ENCODE measurements around the gene NFATC4.
A peak's percentile ranks its signal among the peaks of the same experiment; 100 is the strongest.
"Not testable (repeated sequence)": the region's sequence is repeated elsewhere in the genome, so short reads cannot be mapped to it uniquely, and the experiment has no call there.

Gene NFATC4

GRCh38 chr14:24367514-24368211, at the start of gene NFATC4:
Gene NFATC4 (plus strand): TSS chr14:24368184. CDS start chr14:24368341, 157 bp downstream.
- DNase-seq (ENCODE audit: low read depth in 2 of 2): no peak

DNA sequence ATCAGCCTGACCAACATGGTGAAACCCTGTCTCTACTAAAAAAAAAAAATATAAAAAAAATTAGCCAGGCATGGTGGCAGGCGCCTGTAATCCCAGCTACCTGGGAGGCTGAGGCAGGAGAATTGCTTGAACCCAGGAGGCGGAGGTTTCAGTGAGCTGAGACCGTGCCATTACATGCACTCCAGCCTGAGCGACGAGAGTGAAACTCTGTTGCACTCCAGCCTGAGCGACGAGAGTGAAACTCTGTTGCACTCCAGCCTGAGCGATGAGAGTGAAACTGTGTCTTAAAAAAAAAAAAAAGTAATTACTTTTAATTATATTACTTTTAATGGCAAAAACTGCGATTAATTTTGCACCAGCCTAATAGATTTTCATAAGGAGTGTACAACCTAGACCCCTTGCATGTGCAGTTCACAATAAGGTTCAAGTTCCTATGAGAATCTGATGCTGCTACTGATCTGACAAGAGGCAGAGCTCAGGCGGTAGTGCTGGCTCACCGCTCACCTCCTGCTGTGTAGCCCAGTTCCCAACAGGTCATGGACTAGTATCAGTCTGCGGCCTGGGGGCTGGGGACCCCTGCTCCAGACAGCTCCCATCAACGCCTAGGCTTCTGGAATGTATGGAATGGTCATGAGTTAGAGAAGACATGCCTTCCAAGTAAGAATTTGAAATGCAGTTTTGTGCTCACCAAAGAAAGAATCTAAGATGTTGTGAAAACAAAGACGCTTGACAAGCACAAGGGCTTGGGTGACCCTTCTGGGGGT, 46.6 kb upstream of the NFATC4 start:
- no peak for DNase-seq (ENCODE audit: low read depth in 2 of 2)

- DNase-seq (ENCODE audit: low read depth in 2 of 2): no peak
These were observed 45.3 kb upstream of the NFATC4 start for GRCh38 chr14:24322672-24323071.

DNA sequence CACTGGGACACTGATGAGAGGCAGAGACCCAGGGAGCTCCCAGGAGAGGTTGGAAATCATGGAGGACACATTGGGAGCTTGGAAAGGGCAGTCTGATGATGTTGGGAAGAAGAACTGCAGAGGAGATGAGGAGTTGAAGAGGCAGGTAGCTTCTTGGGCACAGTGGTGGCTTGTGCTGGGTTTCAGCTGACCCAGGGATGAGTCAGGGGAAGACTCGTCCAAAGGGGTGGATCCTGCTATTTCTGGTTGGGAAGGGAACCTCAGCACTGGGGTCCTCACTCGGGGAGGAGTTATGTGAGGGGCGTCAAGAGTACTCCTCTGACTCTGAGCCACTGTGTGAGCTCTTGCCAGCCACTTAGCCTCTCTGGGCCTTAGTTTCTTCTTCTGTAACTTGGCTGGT, 44.6 kb upstream of the NFATC4 start:
- DNase-seq (ENCODE audit: low read depth in 2 of 2): no peak

DNA sequence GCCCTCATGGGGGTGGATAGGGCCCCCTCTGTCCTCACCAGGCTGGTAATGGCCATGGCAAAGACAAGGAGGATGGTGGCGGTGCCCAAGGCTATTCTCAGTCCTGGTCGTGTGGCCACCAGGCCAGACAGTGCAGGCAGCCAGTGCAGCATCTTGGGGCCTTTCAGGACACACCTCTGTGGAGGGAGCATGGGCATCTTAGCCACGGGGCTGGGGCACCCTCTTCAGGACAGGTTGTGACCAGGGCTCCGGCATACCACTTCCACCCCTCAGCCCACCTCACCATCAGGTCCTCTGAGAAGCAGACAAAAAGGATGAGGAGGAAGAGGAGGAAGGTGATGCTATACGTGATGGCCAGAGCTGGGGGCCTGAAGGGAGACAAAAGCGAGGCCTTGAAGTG, 44.0 kb upstream of the NFATC4 start:
- no peak for DNase-seq (ENCODE audit: low read depth in 2 of 2)

- no peak for DNase-seq (ENCODE audit: low read depth in 2 of 2)
These were observed 42.9 kb upstream of the NFATC4 start for GRCh38 chr14:24325041-24325530.

GRCh38 chr14:24325963-24326362, 42.0 kb upstream of the NFATC4 start:
- DNase-seq (ENCODE audit: low read depth in 2 of 2): no peak

DNA sequence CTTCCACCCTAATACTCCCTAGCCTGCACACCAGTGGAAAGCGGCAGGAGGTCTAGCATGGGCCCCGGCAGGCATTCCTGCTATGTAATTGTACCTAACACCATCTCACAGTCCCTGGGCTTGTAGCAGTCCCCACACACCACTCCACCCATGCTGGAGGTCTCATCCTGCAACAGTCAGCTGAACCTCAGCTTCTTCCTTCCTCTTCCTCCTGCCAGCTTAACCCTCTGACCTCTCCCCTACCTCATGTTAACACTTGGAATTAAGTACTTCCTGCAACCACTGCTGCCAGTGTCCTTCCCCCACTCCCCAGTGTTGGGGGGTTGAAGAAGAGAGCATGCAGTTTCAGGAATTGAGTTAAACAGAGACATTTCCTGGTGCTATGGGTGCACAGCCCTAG, 40.7 kb upstream of the NFATC4 start:
- no peak for DNase-seq (ENCODE audit: low read depth in 2 of 2)

- DNase-seq (ENCODE audit: low read depth in 2 of 2): not testable (repeated sequence)
These were observed 40.1 kb upstream of the NFATC4 start for GRCh38 chr14:24327914-24328313.

- DNase-seq (ENCODE audit: low read depth in 2 of 2): no peak
These were observed 38.8 kb upstream of the NFATC4 start for GRCh38 chr14:24329073-24329663.

GRCh38 chr14:24329736-24330135, 38.2 kb upstream of the NFATC4 start:
- DNase-seq (ENCODE audit: low read depth in 2 of 2): peak; percentile 60 to 72

DNA sequence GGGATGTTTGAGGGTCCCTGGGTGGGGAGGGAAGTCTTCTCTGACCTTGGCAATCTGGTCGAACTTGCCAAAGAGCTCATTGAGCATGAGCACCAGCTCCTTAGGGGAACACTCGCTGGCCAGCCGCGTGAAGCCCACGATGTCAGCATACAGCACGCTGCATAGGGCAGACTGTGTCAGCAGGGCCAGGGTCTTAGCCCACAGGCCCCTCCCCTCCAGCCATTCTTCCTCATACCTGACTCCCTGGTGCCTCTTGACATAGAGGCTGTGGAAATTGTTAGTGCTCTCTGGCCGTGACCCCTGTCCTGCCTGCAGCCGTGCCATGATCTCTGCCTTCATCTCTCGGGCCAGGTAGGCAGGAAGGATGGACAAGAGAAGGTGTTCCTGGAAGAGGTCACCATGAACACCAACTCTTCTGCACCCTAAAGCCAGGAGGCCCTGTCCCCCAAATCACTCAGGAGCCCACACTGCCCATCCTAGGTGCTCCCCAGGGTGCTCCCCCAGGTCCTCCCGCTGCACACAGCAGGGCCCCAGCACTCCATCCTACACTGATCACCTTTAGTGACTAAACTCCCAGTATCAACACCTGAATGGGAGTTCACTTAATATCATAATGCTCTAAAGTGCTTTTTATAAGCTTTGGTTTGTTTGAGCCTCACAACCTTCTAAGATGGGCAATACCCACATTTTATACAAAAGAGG, 36.9 kb upstream of the NFATC4 start:
- no peak for DNase-seq (ENCODE audit: low read depth in 2 of 2)

GRCh38 chr14:24331731-24332267, 36.2 kb upstream of the NFATC4 start:
- no peak for DNase-seq (ENCODE audit: low read depth in 2 of 2)

DNA sequence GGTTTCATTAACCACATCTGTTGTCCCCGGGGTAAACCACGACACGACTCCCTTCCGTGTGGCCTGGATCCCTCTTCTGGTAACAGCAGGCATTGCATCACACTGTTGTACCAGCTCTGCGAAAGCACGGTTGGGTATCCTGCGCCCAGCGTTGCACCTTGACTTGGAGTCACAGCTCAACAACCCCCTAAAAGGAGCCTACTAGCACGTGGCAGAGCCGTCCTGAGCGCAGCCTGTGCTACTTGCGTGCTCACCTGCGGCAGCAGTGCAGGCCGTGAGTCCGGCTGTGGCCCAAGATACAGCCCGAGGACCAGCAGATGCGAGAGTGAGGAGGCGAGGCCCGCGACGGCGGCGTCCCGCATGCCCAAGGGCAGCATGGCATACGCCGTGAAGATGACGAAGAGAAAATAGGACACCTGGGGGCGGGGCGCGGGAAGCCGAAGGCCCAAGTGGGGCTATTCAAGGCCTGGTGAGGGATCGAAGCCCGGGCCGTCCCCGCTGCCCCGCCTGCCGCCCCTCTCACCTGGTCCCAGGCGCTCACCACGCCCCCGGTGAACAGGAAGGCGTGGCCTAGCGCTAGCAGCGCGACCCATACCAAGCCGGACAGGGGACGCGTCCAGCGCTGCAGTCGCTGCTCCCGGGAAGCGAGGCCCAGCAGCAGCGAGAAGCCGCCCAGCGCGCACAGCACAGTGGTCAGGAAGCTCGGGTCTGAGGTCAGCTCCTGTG, 35.6 kb upstream of the NFATC4 start:
- DNase-seq (ENCODE audit: low read depth in 2 of 2): peak; percentile 74 to 81

DNA sequence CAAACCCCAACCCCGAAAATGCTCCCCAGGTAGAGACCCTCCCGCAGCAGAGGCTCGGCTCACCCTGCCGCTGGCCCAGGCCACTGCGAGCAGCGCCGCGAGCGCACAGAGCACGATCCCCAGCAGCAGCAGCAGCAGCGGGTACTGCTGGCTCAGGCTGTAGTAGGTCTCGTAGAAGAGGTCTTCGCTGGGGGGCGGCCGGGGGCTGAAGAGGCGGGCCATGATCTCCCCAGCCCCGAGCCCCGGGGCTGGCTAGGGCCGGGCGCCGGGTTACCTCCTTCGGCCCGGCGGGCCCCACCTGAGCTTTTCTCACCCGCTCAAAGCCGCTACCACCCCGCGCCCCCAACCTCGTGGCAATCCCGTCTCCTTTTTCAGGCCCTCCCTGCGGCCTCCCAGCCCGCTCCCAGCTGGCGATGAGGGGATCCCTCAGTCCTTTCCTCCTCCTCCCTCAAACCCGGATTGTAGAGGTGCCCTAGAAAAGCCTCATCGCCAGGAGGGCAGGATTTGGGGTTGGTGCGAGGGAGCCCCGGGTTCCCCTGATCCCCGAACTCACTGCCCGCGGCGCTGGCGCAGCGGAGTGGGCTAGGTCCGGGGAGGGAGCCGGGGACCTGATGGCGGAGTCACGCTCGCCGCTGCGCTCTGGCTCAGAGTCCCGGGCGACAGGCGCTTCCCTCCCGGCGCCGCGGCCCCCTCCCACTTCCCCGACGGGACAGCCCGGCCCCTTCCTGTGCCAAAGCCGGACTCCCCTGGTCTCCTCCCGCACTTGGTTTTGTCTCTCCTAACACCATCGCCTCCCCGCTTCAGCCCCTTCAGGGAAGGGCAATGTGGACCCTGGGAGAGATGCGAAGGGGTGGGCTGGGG, 33.3 kb upstream of the NFATC4 start, which contains the start of gene ADCY4:
Gene ADCY4, minus strand, starts transcription at position 641 of the 861 bp plus-strand sequence. Its CDS starts 419 bp downstream, at position 222.
- no peak for DNase-seq (ENCODE audit: low read depth in 2 of 2)

- DNase-seq (ENCODE audit: low read depth in 2 of 2): no peak
These were observed 32.4 kb upstream of the NFATC4 start for GRCh38 chr14:24335461-24336171.

- no peak for DNase-seq (ENCODE audit: low read depth in 2 of 2)
These were observed 30.7 kb upstream of the NFATC4 start for GRCh38 chr14:24337144-24337823.

DNA sequence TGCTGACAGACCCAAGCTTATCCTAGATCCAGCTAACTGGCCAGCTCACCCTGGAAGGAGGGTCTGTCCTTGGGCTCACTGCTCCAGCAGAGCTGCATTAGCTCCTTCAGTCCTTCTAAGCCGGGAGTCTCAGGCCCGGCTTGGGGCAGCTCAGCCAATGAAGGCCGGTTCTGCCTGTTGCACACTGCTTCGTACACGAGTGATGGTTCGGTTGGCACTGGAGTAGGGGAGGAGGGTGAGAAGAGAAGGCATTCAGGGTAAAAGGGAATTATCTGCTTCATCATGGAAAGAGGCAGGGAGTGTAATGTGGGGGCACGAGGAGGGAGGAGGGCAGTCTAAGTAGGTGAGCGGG, 30.2 kb upstream of the NFATC4 start:
- DNase-seq (ENCODE audit: low read depth in 2 of 2): no peak

- DNase-seq (ENCODE audit: low read depth in 2 of 2): no peak
These were observed 29.1 kb upstream of the NFATC4 start for GRCh38 chr14:24338843-24339242.

Data from stimulated activated CD8-positive, alpha-beta memory T cell treated with anti-CD3 and anti-CD28 coated beads, Interleukin-7, amount 100 ng/mL, for 4 hours (primary cell).